Measurements from ENCODE around the gene LRRC8D. TPM values are rescaled to one million over a fixed set of nuclear protein-coding genes. Genes with fewer than 3 reads are reported as not detected.

Gene LRRC8D
- total RNA-seq, 2 donors from 2014 or later = 8.5 to 49.6 TPM

GRCh38 chr1:89807503-89807902, 13.3 kb upstream of the LRRC8D start:
- Histone ChIP-seq H3K9me3 (no peaks in the 10 kb centered on the region), H3K4me3 (no peak overlapping the region), H3K4me1 (replicated peaks) (no peaks in the 10 kb centered on the region), H3K27ac (no peak overlapping the region), H3K36me3 (no peaks in the 10 kb centered on the region), H3K27me3 (replicated peaks; ENCODE audit: insufficient read depth) (no peaks in the 10 kb centered on the region)
- 84% methylated on average over 2 of the region's 2 CpGs for WGBS
- no peak for DNase-seq (ENCODE audit: low spot score)
- intact Hi-C loops (cut with DNase I) = no loop called here
- no peak for TF ChIP-seq POLR2AphosphoS5 (IDR thresholded peaks at IDR 0.05)
- TF ChIP-seq POLR2A (IDR thresholded peaks at IDR 0.05) = no peak
- no peak for TF ChIP-seq CTCF (IDR thresholded peaks at IDR 0.05)

GRCh38 chr1:89807983-89808382, 12.8 kb upstream of the LRRC8D start:
- Histone ChIP-seq H3K4me1 (replicated peaks) (no peaks in the 10 kb centered on the region), H3K27me3 (replicated peaks; ENCODE audit: insufficient read depth) (no peaks in the 10 kb centered on the region), H3K4me3 (no peak overlapping the region), H3K9me3 (no peaks in the 10 kb centered on the region), H3K36me3 (no peaks in the 10 kb centered on the region), H3K27ac (no peak overlapping the region)
- intact Hi-C loops (cut with DNase I) = no loop called here
- TF ChIP-seq CTCF (IDR thresholded peaks at IDR 0.05) (no peak), POLR2AphosphoS5 (IDR thresholded peaks at IDR 0.05) (no peak), POLR2A (IDR thresholded peaks at IDR 0.05) (no peak)
- 80% methylated on average over 1 of the region's 1 CpG for WGBS
- DNase-seq (ENCODE audit: low spot score) = no peak

GRCh38 chr1:89808441-89809117, 12.3 kb upstream of the LRRC8D start:
- TF ChIP-seq CTCF (IDR thresholded peaks at IDR 0.05) = no peak
- no peak for TF ChIP-seq POLR2AphosphoS5 (IDR thresholded peaks at IDR 0.05)
- Histone ChIP-seq H3K27ac (no peak overlapping the region), H3K4me1 (replicated peaks) (no peaks in the 10 kb centered on the region), H3K27me3 (replicated peaks; ENCODE audit: insufficient read depth) (no peaks in the 10 kb centered on the region), H3K9me3 (no peaks in the 10 kb centered on the region), H3K36me3 (no peaks in the 10 kb centered on the region), H3K4me3 (no peak overlapping the region)
- DNase-seq (ENCODE audit: low spot score) = no peak
- 25% methylated on average over 5 of the region's 5 CpGs for WGBS
- intact Hi-C loops (cut with DNase I) = no loop called here

- DNase-seq (ENCODE audit: low spot score) = no peak
- H3K9me3 ChIP-seq = no peaks in the 10 kb centered on the region
- intact Hi-C loops (cut with DNase I) = no loop called here
- no peaks in the 10 kb centered on the region for H3K36me3 ChIP-seq
- TF ChIP-seq POLR2A (IDR thresholded peaks at IDR 0.05) (no peak), POLR2AphosphoS5 (IDR thresholded peaks at IDR 0.05) (no peak), CTCF (IDR thresholded peaks at IDR 0.05) (no peak)
- no peak overlapping the region for H3K27ac ChIP-seq
- H3K4me1 ChIP-seq (replicated peaks) = no peaks in the 10 kb centered on the region
- no peak overlapping the region for H3K4me3 ChIP-seq
- WGBS = 78% methylated on average over 3 of the region's 3 CpGs
- no peaks in the 10 kb centered on the region for H3K27me3 ChIP-seq (replicated peaks; ENCODE audit: insufficient read depth)
These were observed 11.3 kb upstream of the LRRC8D start for GRCh38 chr1:89809556-89809955.

- Histone ChIP-seq H3K36me3 (no peaks in the 10 kb centered on the region), H3K9me3 (no peaks in the 10 kb centered on the region), H3K27ac (no peak overlapping the region), H3K4me1 (replicated peaks) (no peaks in the 10 kb centered on the region), H3K27me3 (replicated peaks; ENCODE audit: insufficient read depth) (no peaks in the 10 kb centered on the region), H3K4me3 (no peak overlapping the region)
- no peak for DNase-seq (ENCODE audit: low spot score)
- intact Hi-C loops (cut with DNase I) = no loop called here
- TF ChIP-seq CTCF (IDR thresholded peaks at IDR 0.05) = no peak
- no peak for TF ChIP-seq POLR2A (IDR thresholded peaks at IDR 0.05)
- TF ChIP-seq POLR2AphosphoS5 (IDR thresholded peaks at IDR 0.05) = no peak
- 82% methylated on average over 1 of the region's 1 CpG for WGBS
These were observed 10.5 kb upstream of the LRRC8D start for GRCh38 chr1:89810302-89810701.
